WTC11 (cell line): Measurements from ENCODE around the gene SH3PXD2A. TPM values are rescaled to one million over a fixed set of nuclear protein-coding genes. Genes with fewer than 3 reads are reported as not detected.

ENCODE experiments used
- ATAC-seq: fragments of 200-7000 bp; cut with Tn5 transposase; 2 replicates; pipeline ENCODE4 v1.10.0; 2021; ENCODE audit warnings: mild to moderate bottlenecking, moderate library complexity
- CTCF ChIA-PET: fragments of 300-600 bp; sonication (Branson Sonifier 250); formaldehyde crosslinking; loops from one replicate; lab custom pipeline; 2021; ENCODE audit warnings: antibody characterized with exemption; lab: Charles Lee
- POLR2A ChIA-PET: fragments of 350-600 bp; sonication (Branson Sonifier 250); formaldehyde crosslinking; loops from one replicate; lab custom pipeline; 2021; ENCODE audit warnings: antibody characterized with exemption; lab: Charles Lee
- DNase-seq: peaks from one replicate; pipeline ENCODE4 v3.0.0; 2021; ENCODE audit warnings: low spot score
- H3K27ac Mint-ChIP-seq: 2 replicates; pipeline ENCODE4 v1.8.0; 2021; ENCODE audit warnings: mixed read lengths
- H3K27me3 Mint-ChIP-seq: 2 replicates; pipeline ENCODE4 v1.8.0; 2021; ENCODE audit warnings: low read depth, mild to moderate bottlenecking, moderate library complexity, mixed read lengths
- H3K36me3 Mint-ChIP-seq: 2 replicates; pipeline ENCODE4 v1.8.0; 2021; ENCODE audit warnings: mixed read lengths
- H3K4me1 Mint-ChIP-seq: 2 replicates; pipeline ENCODE4 v1.8.0; 2022; ENCODE audit warnings: mixed read lengths
- H3K4me3 Mint-ChIP-seq: 2 replicates; pipeline ENCODE4 v1.8.0; 2021; ENCODE audit warnings: mild to moderate bottlenecking, moderate library complexity, mixed read lengths
- H3K9me3 Mint-ChIP-seq: 2 replicates; pipeline ENCODE4 v1.8.0; 2021; ENCODE audit warnings: mixed read lengths
- ARID4B ChIP-seq: sonication (generic); formaldehyde crosslinking; IDR thresholded peaks from 2 replicates; pipeline ENCODE4 v1.8.0; 2023; ENCODE audit warnings: missing genetic modification reagents, mild to moderate bottlenecking, borderline replicate concordance
- ATF6 ChIP-seq: sonication (generic); formaldehyde crosslinking; IDR thresholded peaks from 2 replicates; pipeline ENCODE4 v1.8.1; 2023; ENCODE audit warnings: mild to moderate bottlenecking, missing genetic modification reagents
- ELF4 ChIP-seq: sonication (generic); formaldehyde crosslinking; IDR thresholded peaks from 2 replicates; pipeline ENCODE4 v1.8.1; 2022; ENCODE audit warnings: low read depth, mild to moderate bottlenecking, moderate library complexity, missing genetic modification reagents
- ETV6 ChIP-seq: sonication (generic); formaldehyde crosslinking; IDR thresholded peaks from 2 replicates; pipeline ENCODE4 v1.8.1; 2022; ENCODE audit warnings: mild to moderate bottlenecking, missing genetic modification reagents
- FOXJ3 ChIP-seq: sonication (generic); formaldehyde crosslinking; IDR thresholded peaks from 2 replicates; pipeline ENCODE4 v1.9.0; 2021; ENCODE audit warnings: missing genetic modification reagents, mild to moderate bottlenecking, borderline replicate concordance
- HMGA2 ChIP-seq: fragments of 250-450 bp; sonication (Bioruptor Pico); IDR thresholded peaks from 2 replicates; pipeline ENCODE4 v1.4.0; 2021; ENCODE audit warnings: mild to moderate bottlenecking, moderate library complexity
- HMGXB4 ChIP-seq: sonication (generic); formaldehyde crosslinking; IDR thresholded peaks from 2 replicates; pipeline ENCODE4 v1.8.1; 2023; ENCODE audit warnings: mild to moderate bottlenecking, moderate library complexity, missing genetic modification reagents
- JAZF1 ChIP-seq: fragments of 250-450 bp; sonication (Bioruptor Pico); IDR thresholded peaks from 2 replicates; pipeline ENCODE4 v1.9.0; 2021; ENCODE audit warnings: moderate library complexity, mild to moderate bottlenecking, inconsistent platforms
- MAX ChIP-seq: sonication (generic); formaldehyde crosslinking; IDR thresholded peaks from 2 replicates; pipeline ENCODE4 v1.8.0; 2022; ENCODE audit warnings: mild to moderate bottlenecking, missing genetic modification reagents
- MXD4 ChIP-seq: fragments of 250-450 bp; sonication (Bioruptor Pico); IDR thresholded peaks from 2 replicates; pipeline ENCODE4 v1.8.0; 2021; ENCODE audit warnings: mild to moderate bottlenecking, moderate library complexity, borderline replicate concordance
- SMAD3 ChIP-seq: sonication (generic); formaldehyde crosslinking; IDR thresholded peaks from 2 replicates; pipeline ENCODE4 v1.8.0; 2022; ENCODE audit warnings: missing genetic modification reagents, mild to moderate bottlenecking, borderline replicate concordance
- SOX15 ChIP-seq: fragments of 250-450 bp; sonication (Bioruptor Pico); IDR thresholded peaks from 2 replicates; pipeline ENCODE4 v1.9.0; 2021; ENCODE audit warnings: mild to moderate bottlenecking
- SP1 ChIP-seq: sonication (generic); formaldehyde crosslinking; conservative IDR thresholded peaks from 2 replicates; pipeline ENCODE4 v1.8.1; 2022; ENCODE audit warnings: missing genetic modification reagents
- ZBTB21 ChIP-seq: sonication (generic); formaldehyde crosslinking; IDR thresholded peaks from 2 replicates; pipeline ENCODE4 v1.8.1; 2023; ENCODE audit warnings: mild to moderate bottlenecking, missing genetic modification reagents, borderline replicate concordance
- ZNF317 ChIP-seq: sonication (generic); formaldehyde crosslinking; IDR thresholded peaks from 2 replicates; pipeline ENCODE4 v1.8.1; 2023; ENCODE audit warnings: low read depth, mild to moderate bottlenecking, moderate library complexity, missing genetic modification reagents, borderline replicate concordance
- ZNF416 ChIP-seq: fragments of 250-450 bp; sonication (Bioruptor Pico); IDR thresholded peaks from 2 replicates; pipeline ENCODE4 v1.9.0; 2021; ENCODE audit warnings: mild to moderate bottlenecking, inconsistent platforms
- total RNA-seq: library from RNA; stranded (reverse); gene quantifications from 3 replicates; pipeline ENCODE4 v1.2.3, GENCODE V29; 2021

SH3PXD2A gene
- total RNA-seq, 1 experiment from 2014 or later = 15.7 TPM

- CTCF ChIA-PET = interaction anchor here (0.6 to 6.4 kb wide), 35 partner anchors 8 to 249 kb away, joined by 3 to 64 read pairs (median 4); no protein-coding TSS in a partner anchor
- H3K27me3 Mint-ChIP-seq = peaks cover 43% of the 10 kb centered on the region
These were observed 537 bp downstream of the SH3PXD2A start for GRCh38 chr10:103854686-103855391.

GRCh38 chr10:103854265-103854685 lies 1.1 kb downstream of the SH3PXD2A start:
- H3K27ac Mint-ChIP-seq = no peak overlapping the region
- POLR2A ChIA-PET = interaction anchor here (0.5 to 1.2 kb wide), 5 partner anchors 71 to 142 kb away, joined by 3 to 5 read pairs (median 3); no protein-coding TSS in a partner anchor
- H3K4me1 Mint-ChIP-seq = peaks cover 32% of the 10 kb centered on the region
- TF ChIP-seq HMGA2 (CRISPR knock-in tag) (no peak), HMGXB4 (CRISPR knock-in tag) (0 out of 2 replicates have a peak, but pooled peaks have one; percentile 40), ZBTB21 (0 out of 2 replicates have a peak, but pooled peaks have one; percentile 35)
- H3K4me3 Mint-ChIP-seq = peak overlapping the region; percentile 84
- DNase-seq (peak; percentile 43), ATAC-seq (peak; percentile 21)
- no peaks in the 10 kb centered on the region for H3K9me3 Mint-ChIP-seq
- CTCF ChIA-PET = interaction anchor here (0.7 to 6.4 kb wide), 30 partner anchors 13 to 248 kb away, joined by 3 to 64 read pairs (median 4); no protein-coding TSS in a partner anchor
- no peaks in the 10 kb centered on the region for H3K36me3 Mint-ChIP-seq
- peaks cover 43% of the 10 kb centered on the region for H3K27me3 Mint-ChIP-seq

More at GRCh38 chr10:103854686-103855391, 537 bp downstream of the SH3PXD2A start:
- H3K9me3 Mint-ChIP-seq = no peaks in the 10 kb centered on the region
- peak overlapping the region; percentile 84 for H3K4me3 Mint-ChIP-seq
- peaks cover 26% of the 10 kb centered on the region for H3K4me1 Mint-ChIP-seq
- H3K27ac Mint-ChIP-seq = no peak overlapping the region
- POLR2A ChIA-PET = interaction anchor here (0.5 to 1.2 kb wide), 5 partner anchors 72 to 142 kb away, joined by 3 to 5 read pairs (median 3); no protein-coding TSS in a partner anchor
- TF ChIP-seq ELF4 (no peak), ATF6 (no peak), FOXJ3 (CRISPR knock-in tag) (no peak), MXD4 (no peak), SOX15 (CRISPR knock-in tag) (no peak), ZNF416 (no peak), ZNF317 (CRISPR knock-in tag) (no peak), ETV6 (CRISPR knock-in tag) (no peak), ZBTB21 (no peak), MAX (no peak), JAZF1 (CRISPR knock-in tag) (no peak), SP1 (CRISPR knock-in tag) (no peak), SMAD3 (CRISPR knock-in tag) (no peak), ARID4B (CRISPR knock-in tag) (no peak)
- no peaks in the 10 kb centered on the region for H3K36me3 Mint-ChIP-seq
- DNase-seq (peak; percentile 53), ATAC-seq (peak; percentile 11)
